T47D (cell line): ENCODE measurements around the gene ENTPD1.
A peak's percentile ranks its signal among the peaks of the same experiment; 100 is the strongest.
"Not testable (repeated sequence)": the region's sequence is repeated elsewhere in the genome, so short reads cannot be mapped to it uniquely, and the experiment has no call there.

Source experiments
- DNase-seq, 2 experiments: peaks; one replicate each; pipeline versions ENCODE4 v3.0.0 to v3.0.0-alpha.2; 2011 to 2012; ENCODE audit warnings: low read depth in 1 of 2, low spot score in 1 of 2
- JUND ChIP-seq: IDR thresholded peaks from 2 replicates; pipeline ENCODE4 v1.6.1; 2012; ENCODE audit warnings: low read depth
- in situ Hi-C: cut with HindIII; loops from 2 replicates; pipeline ENCODE4 v1.10.0; 2016; ENCODE audit warnings: low sequenced_read_pairs, low pct_unique_long_range_greater_than_20kb

Gene ENTPD1

GRCh38 chr10:95880704-95881103, 124.7 kb downstream of the ENTPD1 start:
- in situ Hi-C loops = no loop called here
- no peak for DNase-seq
- no peak for TF ChIP-seq JUND

DNA sequence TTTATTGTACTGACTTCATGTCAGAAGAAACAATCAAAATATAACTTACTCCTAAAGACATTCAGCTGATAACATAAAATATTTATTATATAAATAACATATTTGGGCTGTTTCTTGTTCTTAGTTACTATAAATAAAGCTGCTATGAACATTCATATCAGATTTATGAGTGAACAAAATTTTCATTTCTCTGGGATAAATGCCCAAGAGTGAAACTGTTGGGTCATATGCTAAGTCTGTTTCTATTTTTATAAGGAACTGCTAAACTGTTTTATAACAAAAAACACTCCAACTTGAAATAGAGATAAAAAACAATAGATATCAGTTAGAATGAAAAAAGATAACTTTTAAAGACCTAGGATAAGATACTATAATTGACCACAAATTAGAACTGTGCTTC, 125.4 kb downstream of the ENTPD1 start:
- TF ChIP-seq JUND = no peak
- in situ Hi-C loops = no loop called here
- no peak for DNase-seq

GRCh38 chr10:95889830-95890229, 133.9 kb downstream of the ENTPD1 start:
- no peak for DNase-seq
- no peak for TF ChIP-seq JUND
- in situ Hi-C loops = no loop called here

DNA sequence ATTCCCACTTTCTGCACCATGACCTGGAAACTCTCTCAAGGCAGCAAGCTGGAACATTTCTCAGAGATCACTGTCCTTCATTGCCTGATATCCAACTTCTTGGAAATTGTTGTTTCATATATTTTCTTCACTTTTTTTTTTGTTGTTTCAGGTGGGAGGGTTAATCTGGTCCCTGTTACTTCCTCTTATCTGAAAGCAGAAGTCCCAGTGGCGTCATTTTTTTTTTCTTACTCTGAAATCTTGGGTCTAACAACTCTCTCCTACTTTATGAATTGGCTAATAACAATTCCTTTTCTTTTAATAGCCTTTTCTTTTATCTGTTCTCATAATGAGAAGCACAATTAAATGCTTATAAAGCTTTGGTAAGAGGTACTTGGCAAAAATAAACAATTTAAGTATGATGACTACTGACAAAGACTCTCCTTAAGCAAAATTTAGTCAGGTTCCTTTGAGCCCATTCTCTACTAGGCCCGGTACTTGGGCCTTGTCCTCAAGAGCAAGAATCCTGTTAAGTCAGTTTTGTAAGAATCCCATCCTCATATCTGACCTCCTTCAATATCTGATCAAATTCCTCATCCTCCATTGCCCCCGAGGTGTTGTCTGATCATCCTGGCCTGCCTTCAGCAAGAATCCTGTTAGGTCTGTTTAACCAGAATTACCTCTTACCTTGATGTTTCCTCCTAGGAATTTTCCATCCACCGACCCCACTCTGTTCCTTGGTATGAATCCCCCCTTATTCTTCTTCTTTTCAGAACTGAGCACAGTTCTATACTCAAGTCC, 140.3 kb downstream of the ENTPD1 start:
- no peak for TF ChIP-seq JUND
- in situ Hi-C loops = no loop called here
- peak in 1 of 2 experiments; percentile 73 for DNase-seq

GRCh38 chr10:95905897-95906580, 150.1 kb downstream of the ENTPD1 start:
- DNase-seq, in situ Hi-C loops: not testable (repeated sequence)

DNA sequence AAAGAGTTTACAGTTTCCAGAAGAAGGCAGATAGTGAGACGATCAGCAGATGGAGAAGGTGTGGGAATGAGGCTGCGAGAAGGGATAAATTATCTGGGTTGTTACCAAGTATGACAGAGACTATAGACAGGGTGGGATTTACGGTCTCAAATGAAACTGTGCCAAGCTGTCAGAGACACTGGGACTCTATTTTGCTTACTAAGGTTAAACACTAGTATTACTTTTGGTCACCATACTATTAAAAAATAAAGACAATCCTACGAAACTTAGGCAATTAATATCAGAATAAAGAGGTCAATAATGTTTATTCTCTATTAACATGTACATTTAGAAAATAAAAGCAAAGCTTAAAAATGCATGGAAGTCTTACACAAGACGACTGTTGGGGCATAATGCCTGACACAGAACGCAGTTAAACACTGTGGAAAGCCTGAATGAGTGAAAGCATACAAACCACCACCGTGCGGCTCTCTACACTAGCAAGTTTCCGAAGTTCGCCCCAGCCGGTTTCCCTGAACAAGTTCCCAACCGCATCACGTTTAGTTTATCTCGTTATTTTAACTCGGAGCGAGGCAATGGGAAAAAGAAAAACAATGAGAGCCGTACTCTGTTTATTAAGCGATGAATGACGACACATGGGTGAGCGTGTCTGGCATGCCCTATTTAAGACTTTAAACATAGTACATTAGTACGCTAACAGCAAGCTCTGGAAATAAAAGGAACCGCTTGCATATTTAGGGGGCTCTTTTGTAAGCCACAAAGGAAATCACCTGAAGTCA, 150.9 kb downstream of the ENTPD1 start:
- in situ Hi-C loops = no loop called here
- DNase-seq = peak; percentile 57 to 77
- no peak for TF ChIP-seq JUND

- peak; percentile 85 to 92 for DNase-seq
- in situ Hi-C loops = no loop called here
- TF ChIP-seq JUND = no peak
Observed at GRCh38 chr10:95907456-95908253, 151.7 kb downstream of the ENTPD1 start, which contains the start of gene CC2D2B. TSS of gene CC2D2B (plus strand) at chr10:95907975. CDS start at chr10:95911324, 3,349 bp downstream.

GRCh38 chr10:95908450-95908849, 152.5 kb downstream of the ENTPD1 start:
- in situ Hi-C loops = no loop called here
- no peak for DNase-seq
- no peak for TF ChIP-seq JUND

GRCh38 chr10:95909561-95909960, 153.6 kb downstream of the ENTPD1 start:
- in situ Hi-C loops = no loop called here
- TF ChIP-seq JUND = no peak
- DNase-seq = no peak

- in situ Hi-C loops, DNase-seq: not testable (repeated sequence)
Observed at GRCh38 chr10:95916039-95916438, 160.1 kb downstream of the ENTPD1 start.
